Bronchial epithelial cell (primary cell): ENCODE measurements around the gene KRT82. TPM values are rescaled to one million over a fixed set of nuclear protein-coding genes. Genes with fewer than 3 reads are reported as not detected.

Experiments used
- DNase-seq: peaks from one replicate; pipeline ENCODE4 v3.0.0-alpha.2; 2010; ENCODE audit warnings: low read depth
- FAIRE-seq: peaks from 2 replicates; lab custom pipeline; 2011; peaks lifted over from hg19 to GRCh38; lab: Jason Lieb, UNC
- H3K27me3 ChIP-seq: 2 replicates; pipeline ENCODE4 v1.5.1; 2011; ENCODE audit warnings: low read length; ENCODE audit not compliant: control insufficient read depth, insufficient read depth
- H3K36me3 ChIP-seq: 2 replicates; pipeline ENCODE4 v1.5.1; 2011; ENCODE audit warnings: low read length; ENCODE audit not compliant: control insufficient read depth, insufficient read depth
- H3K4me3 ChIP-seq: 2 replicates; pipeline ENCODE4 v1.5.1; 2011; ENCODE audit warnings: mild to moderate bottlenecking, low read depth, low read length, control low read depth
- total RNA-seq: library from RNA; depleted of rRNA; stranded (reverse); fragments of >200 nt; gene quantifications from 2 replicates; pipeline ENCODE4 v1.2.1, GENCODE V29; 2014
- TF ChIP-seq, protein P1 (sequence below): IDR thresholded peaks from 2 replicates; pipeline ENCODE4 v1.5.1; 2011; ENCODE audit warnings: mild to moderate bottlenecking, moderate library complexity, low read length, control low read depth, inconsistent platforms; ENCODE audit not compliant: insufficient read depth, severe bottlenecking

The KRT82 gene
- total RNA-seq, 1 donor from 2014 or later, result not detected

DNA sequence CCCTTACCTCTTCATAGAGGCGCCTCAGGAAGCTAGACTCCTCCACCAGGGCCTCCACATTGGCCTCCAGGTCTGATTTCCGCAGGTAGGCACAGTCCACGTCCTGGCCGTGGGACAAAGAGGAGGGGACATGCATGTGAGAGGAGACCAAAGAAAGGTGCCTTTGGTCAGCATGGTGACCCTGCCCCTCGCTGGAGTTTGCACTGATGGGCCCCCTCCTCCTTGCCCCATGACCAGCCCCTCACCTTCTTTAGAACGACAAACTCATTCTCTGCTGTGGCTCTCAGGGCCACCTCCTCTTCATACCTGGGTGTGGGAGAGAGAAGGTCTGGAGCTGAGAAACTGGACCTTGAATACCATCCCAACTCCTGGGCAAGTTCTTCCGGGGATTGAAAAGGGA lies 42.1 kb downstream of the KRT82 start:
- DNase-seq, result no peak
- TF ChIP-seq, protein P1, sequence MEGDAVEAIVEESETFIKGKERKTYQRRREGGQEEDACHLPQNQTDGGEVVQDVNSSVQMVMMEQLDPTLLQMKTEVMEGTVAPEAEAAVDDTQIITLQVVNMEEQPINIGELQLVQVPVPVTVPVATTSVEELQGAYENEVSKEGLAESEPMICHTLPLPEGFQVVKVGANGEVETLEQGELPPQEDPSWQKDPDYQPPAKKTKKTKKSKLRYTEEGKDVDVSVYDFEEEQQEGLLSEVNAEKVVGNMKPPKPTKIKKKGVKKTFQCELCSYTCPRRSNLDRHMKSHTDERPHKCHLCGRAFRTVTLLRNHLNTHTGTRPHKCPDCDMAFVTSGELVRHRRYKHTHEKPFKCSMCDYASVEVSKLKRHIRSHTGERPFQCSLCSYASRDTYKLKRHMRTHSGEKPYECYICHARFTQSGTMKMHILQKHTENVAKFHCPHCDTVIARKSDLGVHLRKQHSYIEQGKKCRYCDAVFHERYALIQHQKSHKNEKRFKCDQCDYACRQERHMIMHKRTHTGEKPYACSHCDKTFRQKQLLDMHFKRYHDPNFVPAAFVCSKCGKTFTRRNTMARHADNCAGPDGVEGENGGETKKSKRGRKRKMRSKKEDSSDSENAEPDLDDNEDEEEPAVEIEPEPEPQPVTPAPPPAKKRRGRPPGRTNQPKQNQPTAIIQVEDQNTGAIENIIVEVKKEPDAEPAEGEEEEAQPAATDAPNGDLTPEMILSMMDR, result no peak
- no peak overlapping the region for H3K4me3 ChIP-seq
- H3K27me3 ChIP-seq, result no peaks in the 10 kb centered on the region
- peak; percentile 66 for FAIRE-seq
- H3K36me3 ChIP-seq, result no peaks in the 10 kb centered on the region

DNA sequence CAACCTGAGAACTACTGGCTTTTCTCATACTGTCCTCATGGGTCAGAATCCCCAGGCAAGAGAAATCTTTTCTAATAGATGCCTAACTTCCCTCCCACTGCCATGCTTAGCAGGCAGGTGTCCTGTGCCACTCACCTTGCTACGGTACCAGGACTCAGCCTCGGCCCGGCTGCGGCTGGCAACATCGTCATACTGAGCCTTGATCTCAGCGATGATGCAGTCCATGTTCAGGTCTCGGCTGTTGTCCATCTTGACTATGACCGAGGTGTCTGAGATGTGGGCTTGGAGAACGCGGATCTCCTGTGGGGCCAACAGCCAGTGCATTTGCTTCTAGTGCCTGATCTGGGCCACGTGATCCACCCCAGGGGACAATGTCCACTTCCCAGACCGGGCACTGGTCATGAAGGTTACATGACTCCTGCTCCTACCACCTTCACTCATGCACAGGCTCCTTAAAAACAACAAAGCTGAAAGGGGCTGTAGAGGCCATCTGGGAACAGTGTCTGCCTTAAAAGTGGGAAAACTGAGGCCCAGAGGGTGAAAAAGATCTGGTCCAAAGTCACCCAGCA lies 42.9 kb downstream of the KRT82 start:
- DNase-seq (no peak), FAIRE-seq (peak; percentile 47)
- no peaks in the 10 kb centered on the region for H3K36me3 ChIP-seq
- TF ChIP-seq, protein P1, result no peak
- H3K27me3 ChIP-seq, result no peaks in the 10 kb centered on the region
- no peak overlapping the region for H3K4me3 ChIP-seq

DNA sequence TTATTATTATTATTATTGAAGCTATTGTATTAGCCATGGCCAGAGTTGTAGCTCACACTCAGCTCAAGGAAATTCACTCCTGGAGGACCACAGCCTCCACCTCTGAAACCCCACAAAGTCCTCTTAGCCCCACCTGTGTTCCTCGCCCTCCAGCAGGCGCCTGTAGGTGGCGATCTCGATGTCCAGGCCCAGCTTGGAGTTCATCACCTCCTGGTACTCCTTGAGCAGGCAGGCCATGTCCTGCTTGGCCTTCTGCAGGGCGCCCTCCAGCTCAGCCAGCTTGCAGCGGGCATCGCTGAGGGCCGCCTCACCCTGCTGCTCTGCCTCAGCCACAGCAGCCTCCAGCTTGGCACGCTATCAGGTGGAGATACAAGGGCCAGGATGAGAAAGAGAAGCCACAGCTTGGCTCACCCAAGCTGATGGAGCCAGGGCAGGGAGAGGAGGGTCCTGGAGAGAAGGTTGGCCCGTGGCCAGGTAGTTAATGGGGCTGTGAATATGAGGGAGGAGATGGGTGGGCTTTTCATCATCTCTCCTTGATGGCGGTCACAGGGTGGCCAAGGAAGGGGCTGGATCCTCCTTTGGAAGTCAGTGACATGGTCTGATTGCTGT lies 43.9 kb downstream of the KRT82 start:
- FAIRE-seq, result no peak
- DNase-seq, result no peak
- Histone ChIP-seq H3K4me3 (no peak overlapping the region), H3K27me3 (no peaks in the 10 kb centered on the region), H3K36me3 (no peaks in the 10 kb centered on the region)
- TF ChIP-seq, protein P1, result no peak

DNA sequence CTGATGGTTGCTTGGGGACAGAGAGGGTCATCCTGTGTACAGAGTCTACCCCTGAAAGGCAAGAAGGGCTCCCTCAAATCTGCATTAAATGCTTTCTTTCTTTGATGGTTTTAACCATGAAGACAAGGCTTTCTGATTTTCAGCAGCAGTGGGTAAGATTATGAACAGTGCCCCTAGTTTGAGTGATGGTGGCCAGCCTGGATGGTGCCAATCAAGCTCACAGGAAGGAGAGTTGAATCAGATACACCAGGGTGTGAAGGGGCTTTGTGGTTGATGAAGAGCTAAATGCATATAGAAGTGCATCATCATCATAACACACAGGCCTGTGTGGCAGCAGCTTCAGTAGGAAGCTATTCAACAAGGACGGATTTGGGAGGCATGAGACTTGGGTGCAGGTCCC lies 44.6 kb downstream of the KRT82 start:
- DNase-seq, result no peak
- H3K36me3 ChIP-seq, result no peaks in the 10 kb centered on the region
- peak; percentile 81 for FAIRE-seq
- TF ChIP-seq, protein P1, result no peak
- no peaks in the 10 kb centered on the region for H3K27me3 ChIP-seq
- H3K4me3 ChIP-seq, result no peak overlapping the region

GRCh38 chr12:52360663-52361271 lies 45.4 kb downstream of the KRT82 start:
- TF ChIP-seq, protein P1, result no peak
- Histone ChIP-seq H3K4me3 (no peak overlapping the region), H3K36me3 (no peaks in the 10 kb centered on the region), H3K27me3 (no peaks in the 10 kb centered on the region)
- FAIRE-seq (no peak), DNase-seq (no peak)
